Activated CD8-positive, alpha-beta memory T cell treated with anti-CD3 and anti-CD28 coated beads for 36 hours (primary cell): ENCODE results near the gene PSMB3. TPM values are rescaled to one million over a fixed set of nuclear protein-coding genes. Genes with fewer than 3 reads are reported as not detected.
"Not testable (repeated sequence)": the region's sequence is repeated elsewhere in the genome, so short reads cannot be mapped to it uniquely, and the experiment has no call there.

Source experiments
- CTCF ChIA-PET: fragments of 350-600 bp; sonication (Branson Sonifier 250); formaldehyde crosslinking; loops from one replicate; lab custom pipeline; 2021; ENCODE audit warnings: antibody characterized with exemption; lab: Charles Lee
- POLR2A ChIA-PET: fragments of 350-600 bp; sonication (Branson Sonifier 250); formaldehyde crosslinking; loops from one replicate; lab custom pipeline; 2021; ENCODE audit warnings: antibody characterized with exemption; lab: Charles Lee
- total RNA-seq, 2 experiments: library from RNA; stranded (reverse); gene quantifications; one replicate each; pipeline ENCODE4 v1.2.3, GENCODE V29; 2021

Gene PSMB3
- total RNA-seq, 2 experiments from 2014 or later, result 299 to 330 TPM

DNA sequence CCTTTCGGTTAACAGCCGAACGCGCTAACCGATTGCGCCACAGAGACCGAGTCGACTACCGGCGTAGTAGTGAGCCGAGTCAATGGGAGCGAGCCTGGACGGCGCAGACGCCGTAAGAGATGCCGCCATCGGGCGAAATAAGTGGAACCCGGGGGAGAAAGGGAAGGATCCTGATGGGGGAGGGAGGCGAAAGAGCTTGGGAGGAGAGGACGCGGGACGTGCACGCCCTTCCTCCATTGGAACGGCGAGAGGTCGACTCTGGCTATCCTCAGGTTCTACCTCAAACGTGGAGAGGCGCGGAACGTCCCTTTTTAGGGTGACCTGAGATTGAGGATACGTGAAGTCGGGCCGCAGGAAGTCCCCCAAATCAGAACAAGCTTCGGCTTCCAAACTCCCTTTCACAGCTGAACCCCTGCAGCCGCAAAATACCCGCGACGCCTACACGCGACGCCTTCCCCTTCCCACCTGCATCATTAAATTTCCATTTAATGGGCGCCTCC is 683 bp upstream of the PSMB3 start:
- POLR2A ChIA-PET, result interaction anchor here (0.5 to 1.2 kb wide), 8 partner anchors 45 to 448 kb away, joined by 3 to 12 read pairs (median 4); partner anchors contain the start of genes LASP1, RPL19 and RPL23
- CTCF ChIA-PET, result interaction anchor here (0.7 to 3.4 kb wide), 6 partner anchors 17 to 131 kb away, joined by 3 to 18 read pairs (median 4); no protein-coding TSS in a partner anchor

DNA sequence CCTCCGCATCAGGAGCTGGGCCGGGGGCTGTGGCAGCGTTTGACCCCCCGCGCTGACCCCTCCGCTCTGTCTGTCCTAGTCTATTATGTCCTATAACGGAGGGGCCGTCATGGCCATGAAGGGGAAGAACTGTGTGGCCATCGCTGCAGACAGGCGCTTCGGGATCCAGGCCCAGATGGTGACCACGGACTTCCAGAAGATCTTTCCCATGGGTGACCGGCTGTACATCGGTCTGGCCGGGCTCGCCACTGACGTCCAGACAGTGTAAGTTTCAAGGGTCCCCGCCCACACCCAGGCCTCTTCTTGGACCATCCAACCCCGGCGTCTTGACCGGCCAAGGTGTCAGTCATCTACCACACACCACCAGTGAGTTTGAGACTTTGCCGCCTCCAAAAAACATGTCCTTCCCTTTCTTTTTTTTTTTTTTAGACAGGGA is 548 bp downstream of the PSMB3 start:
- ChIA-PET POLR2A (interaction anchor here (1.0 to 1.1 kb wide), 2 partner anchors 22 to 27 kb away, joined by 3 read pairs; no protein-coding TSS in a partner anchor), CTCF (interaction anchor here (0.6 to 3.4 kb wide), 2 partner anchors 18 to 92 kb away, joined by 3 to 18 read pairs; no protein-coding TSS in a partner anchor)

GRCh38 chr17:38761612-38762011 is 9.1 kb downstream of the PSMB3 start:
- POLR2A ChIA-PET, result interaction anchor here (0.6 kb wide), 1 partner anchor 14 kb away, joined by 3 read pairs; no protein-coding TSS in a partner anchor

GRCh38 chr17:38762231-38762630 is 9.7 kb downstream of the PSMB3 start:
- POLR2A ChIA-PET, result no interaction called here
- CTCF ChIA-PET, result interaction anchor here (0.6 kb wide), 1 partner anchor 266 kb away, joined by 3 read pairs; no protein-coding TSS in a partner anchor

More at GRCh38 chr17:38761612-38762011, 9.1 kb downstream of the PSMB3 start:
- CTCF ChIA-PET, result interaction anchor here (0.6 kb wide), 1 partner anchor 267 kb away, joined by 3 read pairs; no protein-coding TSS in a partner anchor

- ChIA-PET POLR2A (no interaction called here), CTCF (no interaction called here)
These were observed 13.8 kb downstream of the PSMB3 start for GRCh38 chr17:38766341-38766740.

DNA sequence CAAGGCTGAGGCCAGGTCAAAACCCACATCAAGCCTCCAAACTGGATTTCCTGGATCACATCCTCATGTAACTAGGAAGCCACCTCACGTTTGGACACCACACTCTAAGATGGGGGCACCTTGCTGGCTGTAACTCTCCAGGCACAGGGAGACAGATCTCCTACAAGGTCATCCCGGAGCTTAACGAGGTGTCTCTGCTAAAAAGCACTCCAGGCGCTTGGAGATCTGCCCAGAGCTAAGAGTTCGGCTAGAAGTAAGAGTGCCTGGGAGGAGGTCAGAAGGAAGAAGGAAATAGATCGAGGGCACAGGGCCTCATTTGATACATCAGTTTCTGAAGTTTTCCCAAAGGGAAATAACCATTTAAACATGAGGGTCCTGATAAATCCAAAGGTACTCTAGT is 15.9 kb downstream of the PSMB3 start:
- ChIA-PET POLR2A (no interaction called here), CTCF (no interaction called here)

- ChIA-PET POLR2A (no interaction called here), CTCF (no interaction called here)
These were observed 20.7 kb downstream of the PSMB3 start for GRCh38 chr17:38773258-38773657.

GRCh38 chr17:38777641-38778250 is 25.2 kb downstream of the PSMB3 start:
- ChIA-PET CTCF (no interaction called here), POLR2A (interaction anchor here (0.6 kb wide), 1 partner anchor 14 kb away, joined by 13 read pairs; no protein-coding TSS in a partner anchor)

DNA sequence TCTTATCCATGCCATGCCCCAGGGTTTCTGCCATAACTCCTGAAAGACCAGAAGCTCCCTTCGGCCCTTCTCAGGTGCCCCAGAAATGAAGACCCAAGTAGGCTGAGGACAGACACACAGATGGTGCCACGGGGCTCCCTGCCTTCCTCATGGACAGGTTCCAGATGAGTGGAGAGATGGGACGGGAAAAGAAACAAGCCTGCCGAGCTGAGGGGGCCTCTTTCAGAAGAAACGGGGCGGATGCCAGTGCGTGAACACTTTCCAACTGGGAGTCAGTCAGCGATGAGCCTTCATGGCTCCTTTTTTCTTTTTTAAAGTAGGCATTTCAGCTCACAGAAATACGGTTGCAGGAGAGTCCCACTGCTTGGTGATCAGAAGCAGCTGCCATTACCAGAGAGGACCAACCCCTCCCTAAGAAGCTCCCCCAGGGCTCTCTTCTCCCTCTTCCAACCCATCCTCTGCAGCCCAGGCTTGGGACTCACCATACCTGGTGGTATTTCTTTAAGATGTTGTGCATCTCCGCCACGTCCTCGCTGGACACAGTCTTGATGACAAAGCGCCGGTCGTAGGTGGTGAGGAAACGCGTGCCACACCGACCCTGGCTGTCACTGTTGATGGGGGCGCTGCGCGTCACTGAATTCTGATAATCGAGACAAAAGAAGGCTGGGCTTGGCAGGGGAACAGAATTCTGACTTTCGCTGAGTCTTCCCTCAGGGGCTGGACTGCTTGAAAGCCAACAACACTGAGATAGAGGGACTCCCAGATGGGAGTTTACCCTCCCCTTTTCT is 27.6 kb downstream of the PSMB3 start:
- POLR2A ChIA-PET, result interaction anchor here (1.0 kb wide), 1 partner anchor 26 kb away, joined by 3 read pairs; no protein-coding TSS in a partner anchor
- CTCF ChIA-PET, result interaction anchor here (0.7 kb wide), 1 partner anchor 10 kb away, joined by 3 read pairs; no protein-coding TSS in a partner anchor

DNA sequence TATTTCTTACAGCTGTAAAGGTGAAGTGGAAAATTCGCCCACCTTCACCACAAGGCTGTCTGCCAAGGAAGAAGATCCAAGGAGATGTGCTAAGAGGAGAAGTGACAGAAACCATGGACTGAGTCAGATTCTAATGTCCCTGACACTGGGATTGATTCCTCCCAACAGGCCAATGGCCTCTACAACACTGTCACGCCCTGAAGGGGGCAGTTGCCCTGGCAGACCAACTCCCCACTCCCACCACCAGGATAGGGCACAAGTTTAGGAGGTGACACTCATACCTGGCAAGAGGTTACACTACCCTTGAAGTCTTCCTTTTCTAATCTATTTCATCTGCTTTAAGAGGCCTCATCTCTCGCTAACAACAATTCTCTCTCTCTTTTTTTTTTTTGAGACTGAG is 30.7 kb downstream of the PSMB3 start:
- ChIA-PET POLR2A (no interaction called here), CTCF (no interaction called here)

- ChIA-PET CTCF (interaction anchor here (1.5 kb wide), 1 partner anchor 109 kb away, joined by 5 read pairs; no protein-coding TSS in a partner anchor), POLR2A (interaction anchor here (0.5 kb wide), 1 partner anchor 701 kb away, joined by 3 read pairs; no protein-coding TSS in a partner anchor)
These were observed 33.8 kb downstream of the PSMB3 start for GRCh38 chr17:38786372-38786771.

DNA sequence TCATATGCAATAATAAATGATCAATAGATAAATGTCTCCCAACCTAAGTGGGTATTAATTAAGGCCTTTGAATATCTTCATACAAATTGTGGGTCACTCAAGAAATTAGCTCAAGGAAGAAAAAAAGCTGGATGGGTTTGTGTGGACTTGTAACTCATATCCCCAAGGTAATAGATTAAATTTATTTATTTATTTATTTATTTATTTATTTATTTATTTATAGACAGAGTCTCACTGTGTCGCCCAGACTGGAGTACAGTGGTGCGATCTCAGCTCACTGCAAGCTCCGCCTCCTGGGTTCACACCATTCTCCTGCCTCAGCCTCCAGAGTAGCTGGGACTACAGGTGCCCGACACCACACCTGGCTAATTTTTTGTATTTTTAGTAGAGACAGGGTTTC is 35.5 kb downstream of the PSMB3 start:
- CTCF ChIA-PET, result interaction anchor here (1.5 kb wide), 1 partner anchor 111 kb away, joined by 5 read pairs; no protein-coding TSS in a partner anchor
- POLR2A ChIA-PET, result not testable (repeated sequence)

- ChIA-PET POLR2A (no interaction called here), CTCF (no interaction called here)
These were observed 36.6 kb downstream of the PSMB3 start for GRCh38 chr17:38789185-38789584.

GRCh38 chr17:38790148-38790707 is 37.7 kb downstream of the PSMB3 start:
- CTCF ChIA-PET, result interaction anchor here (1.0 kb wide), 1 partner anchor 11 kb away, joined by 3 read pairs; no protein-coding TSS in a partner anchor
- POLR2A ChIA-PET, result not testable (repeated sequence)

- CTCF ChIA-PET, result interaction anchor here (0.6 to 1.0 kb wide), 2 partner anchors 11 to 299 kb away, joined by 3 read pairs; no protein-coding TSS in a partner anchor
- POLR2A ChIA-PET, result interaction anchor here (0.6 to 0.7 kb wide), 2 partner anchors 35 to 118 kb away, joined by 3 to 5 read pairs; no protein-coding TSS in a partner anchor
These were observed 38.6 kb downstream of the PSMB3 start for GRCh38 chr17:38791162-38791561.

- POLR2A ChIA-PET, result no interaction called here
- CTCF ChIA-PET, result interaction anchor here (1.0 kb wide), 1 partner anchor 285 kb away, joined by 3 read pairs; no protein-coding TSS in a partner anchor
These were observed 41.7 kb downstream of the PSMB3 start for GRCh38 chr17:38794221-38794620.

GRCh38 chr17:38796451-38797157 is 44.1 kb downstream of the PSMB3 start:
- CTCF ChIA-PET, result interaction anchor here (0.6 kb wide), 1 partner anchor 14 kb away, joined by 3 read pairs; no protein-coding TSS in a partner anchor
- POLR2A ChIA-PET, result no interaction called here

GRCh38 chr17:38797158-38797490 is 44.6 kb downstream of the PSMB3 start:
- ChIA-PET POLR2A (no interaction called here), CTCF (no interaction called here)
